Suprapubic skin (tissue), 4 donors: Measurements from ENCODE around the gene HIGD2B.
"Not testable (repeated sequence)": the region's sequence is repeated elsewhere in the genome, so short reads cannot be mapped to it uniquely, and the experiment has no call there.

Source experiments
- POLR2A ChIP-seq, 2 donors: fragments of 450-650 bp; IDR thresholded peaks; one replicate each; pipeline ENCODE4 v1.6.1; 2017; ENCODE audit warnings: antibody characterized with exemption in 2 of 2, mild to moderate bottlenecking in 2 of 2, moderate library complexity in 2 of 2
- POLR2AphosphoS5 ChIP-seq, 3 donors: sonication (generic); formaldehyde crosslinking; IDR thresholded peaks; one replicate each; pipeline ENCODE4 v1.6.1; 2017; ENCODE audit warnings: antibody characterized with exemption in 3 of 3
- TF ChIP-seq, protein P1 (sequence below), 2 donors: fragments of 200-600 bp in 1 of 2; fragments of 450-650 bp in 1 of 2; sonication (generic) in 1 of 2; IDR thresholded peaks; one replicate each; pipeline ENCODE4 v1.5.1; 2016 to 2019; ENCODE audit warnings: antibody characterized with exemption in 2 of 2, mild to moderate bottlenecking in 1 of 2, moderate library complexity in 1 of 2

DNA sequence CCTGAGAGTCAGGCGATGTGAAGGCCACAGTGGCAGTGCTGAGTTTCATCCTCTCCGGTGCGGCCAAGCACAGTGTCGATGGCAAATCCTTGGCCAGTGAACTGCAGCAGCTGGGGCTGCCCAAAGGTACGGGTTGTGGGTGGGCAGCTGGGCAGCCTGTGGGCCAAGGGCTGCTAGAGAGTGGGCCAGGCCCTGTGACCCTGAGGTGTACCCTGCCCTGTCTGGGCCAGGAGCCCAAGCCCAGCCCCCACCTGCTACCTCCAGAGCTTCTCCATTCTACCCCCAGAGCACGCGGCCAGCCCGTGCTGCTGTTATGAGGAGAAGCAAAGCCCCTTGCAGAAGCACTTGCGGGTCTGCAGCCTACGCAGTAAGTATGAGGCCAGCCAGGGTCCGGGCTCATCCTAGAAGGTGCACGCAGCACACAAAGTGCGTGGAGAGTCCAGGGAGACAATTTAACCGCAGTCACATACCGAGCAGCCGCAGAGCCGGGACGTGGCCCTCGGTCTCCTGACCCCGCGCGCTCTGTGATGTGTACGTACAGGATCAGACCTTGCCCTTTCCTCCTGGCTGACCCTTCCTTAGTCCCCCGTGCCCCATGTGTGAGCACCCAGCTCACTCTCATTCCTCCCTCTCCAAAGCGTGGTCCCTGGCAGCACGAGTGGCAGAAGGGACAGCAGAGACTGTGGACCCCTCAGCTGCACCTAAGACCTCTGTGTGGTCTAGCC is 46.1 kb downstream of the HIGD2B start:
- TF ChIP-seq, protein P1, sequence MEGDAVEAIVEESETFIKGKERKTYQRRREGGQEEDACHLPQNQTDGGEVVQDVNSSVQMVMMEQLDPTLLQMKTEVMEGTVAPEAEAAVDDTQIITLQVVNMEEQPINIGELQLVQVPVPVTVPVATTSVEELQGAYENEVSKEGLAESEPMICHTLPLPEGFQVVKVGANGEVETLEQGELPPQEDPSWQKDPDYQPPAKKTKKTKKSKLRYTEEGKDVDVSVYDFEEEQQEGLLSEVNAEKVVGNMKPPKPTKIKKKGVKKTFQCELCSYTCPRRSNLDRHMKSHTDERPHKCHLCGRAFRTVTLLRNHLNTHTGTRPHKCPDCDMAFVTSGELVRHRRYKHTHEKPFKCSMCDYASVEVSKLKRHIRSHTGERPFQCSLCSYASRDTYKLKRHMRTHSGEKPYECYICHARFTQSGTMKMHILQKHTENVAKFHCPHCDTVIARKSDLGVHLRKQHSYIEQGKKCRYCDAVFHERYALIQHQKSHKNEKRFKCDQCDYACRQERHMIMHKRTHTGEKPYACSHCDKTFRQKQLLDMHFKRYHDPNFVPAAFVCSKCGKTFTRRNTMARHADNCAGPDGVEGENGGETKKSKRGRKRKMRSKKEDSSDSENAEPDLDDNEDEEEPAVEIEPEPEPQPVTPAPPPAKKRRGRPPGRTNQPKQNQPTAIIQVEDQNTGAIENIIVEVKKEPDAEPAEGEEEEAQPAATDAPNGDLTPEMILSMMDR (IDR thresholded peaks at IDR 0.05): not testable (repeated sequence)
- TF ChIP-seq POLR2A, POLR2AphosphoS5 (IDR thresholded peaks at IDR 0.05): not testable (repeated sequence)
